Measurements from ENCODE around the gene PTN.

PTN gene

GRCh38 chr7:137316648-137317353 is 26.7 kb downstream of the PTN start:
- DNase-seq (ENCODE audit: insufficient read length) (no peak), FAIRE-seq (no peak)
- TF ChIP-seq POLR2A (IDR thresholded peaks at IDR 0.05; ENCODE audit: low read depth, low read length) (no peak), TAF1 (IDR thresholded peaks at IDR 0.05; ENCODE audit: borderline replicate concordance, low read depth, low read length) (no peak), POLR2AphosphoS5 (IDR thresholded peaks at IDR 0.05; ENCODE audit: low read depth, low read length) (no peak)

GRCh38 chr7:137313201-137313600 is 30.3 kb downstream of the PTN start:
- FAIRE-seq (no peak), DNase-seq (ENCODE audit: insufficient read length) (no peak)
- TF ChIP-seq POLR2AphosphoS5 (IDR thresholded peaks at IDR 0.05; ENCODE audit: low read depth, low read length) (no peak), POLR2A (IDR thresholded peaks at IDR 0.05; ENCODE audit: low read depth, low read length) (no peak), TAF1 (IDR thresholded peaks at IDR 0.05; ENCODE audit: borderline replicate concordance, low read depth, low read length) (no peak)

GRCh38 chr7:137306748-137307147 is 36.8 kb downstream of the PTN start:
- no peak for FAIRE-seq
- no peak for DNase-seq (ENCODE audit: insufficient read length)
- TF ChIP-seq TAF1 (IDR thresholded peaks at IDR 0.05; ENCODE audit: borderline replicate concordance, low read depth, low read length): no peak
- no peak for TF ChIP-seq POLR2A (IDR thresholded peaks at IDR 0.05; ENCODE audit: low read depth, low read length)
- TF ChIP-seq POLR2AphosphoS5 (IDR thresholded peaks at IDR 0.05; ENCODE audit: low read depth, low read length): no peak

- DNase-seq (ENCODE audit: insufficient read length) (no peak), FAIRE-seq (no peak)
- TF ChIP-seq TAF1 (IDR thresholded peaks at IDR 0.05; ENCODE audit: borderline replicate concordance, low read depth, low read length) (no peak), POLR2A (IDR thresholded peaks at IDR 0.05; ENCODE audit: low read depth, low read length) (no peak), POLR2AphosphoS5 (IDR thresholded peaks at IDR 0.05; ENCODE audit: low read depth, low read length) (no peak)
Observed at GRCh38 chr7:137305901-137306621, 37.5 kb downstream of the PTN start.

- FAIRE-seq: no peak
- no peak for DNase-seq (ENCODE audit: insufficient read length)
- no peak for TF ChIP-seq POLR2A (IDR thresholded peaks at IDR 0.05; ENCODE audit: low read depth, low read length)
- TF ChIP-seq TAF1 (IDR thresholded peaks at IDR 0.05; ENCODE audit: borderline replicate concordance, low read depth, low read length): no peak
- no peak for TF ChIP-seq POLR2AphosphoS5 (IDR thresholded peaks at IDR 0.05; ENCODE audit: low read depth, low read length)
Observed at GRCh38 chr7:137304624-137305235, 38.8 kb downstream of the PTN start.

GRCh38 chr7:137304165-137304564 is 39.4 kb downstream of the PTN start:
- FAIRE-seq (no peak), DNase-seq (ENCODE audit: insufficient read length) (no peak)
- TF ChIP-seq POLR2AphosphoS5 (IDR thresholded peaks at IDR 0.05; ENCODE audit: low read depth, low read length) (no peak), POLR2A (IDR thresholded peaks at IDR 0.05; ENCODE audit: low read depth, low read length) (no peak), TAF1 (IDR thresholded peaks at IDR 0.05; ENCODE audit: borderline replicate concordance, low read depth, low read length) (no peak)

- TF ChIP-seq POLR2AphosphoS5 (IDR thresholded peaks at IDR 0.05; ENCODE audit: low read depth, low read length): no peak
- TF ChIP-seq POLR2A (IDR thresholded peaks at IDR 0.05; ENCODE audit: low read depth, low read length): no peak
- no peak for TF ChIP-seq TAF1 (IDR thresholded peaks at IDR 0.05; ENCODE audit: borderline replicate concordance, low read depth, low read length)
- no peak for DNase-seq (ENCODE audit: insufficient read length)
- FAIRE-seq: no peak
Observed at GRCh38 chr7:137302081-137302480, 41.5 kb downstream of the PTN start.

GRCh38 chr7:137298464-137298794 is 45.1 kb downstream of the PTN start:
- no peak for FAIRE-seq
- TF ChIP-seq TAF1 (IDR thresholded peaks at IDR 0.05; ENCODE audit: borderline replicate concordance, low read depth, low read length) (no peak), POLR2A (IDR thresholded peaks at IDR 0.05; ENCODE audit: low read depth, low read length) (no peak), POLR2AphosphoS5 (IDR thresholded peaks at IDR 0.05; ENCODE audit: low read depth, low read length) (no peak)
- DNase-seq (ENCODE audit: insufficient read length): no peak

- FAIRE-seq (no peak), DNase-seq (ENCODE audit: insufficient read length) (no peak)
- TF ChIP-seq POLR2AphosphoS5 (IDR thresholded peaks at IDR 0.05; ENCODE audit: low read depth, low read length): no peak
Observed at GRCh38 chr7:137297551-137298463, 45.7 kb downstream of the PTN start.

GRCh38 chr7:137296576-137296975 is 47.0 kb downstream of the PTN start:
- no peak for FAIRE-seq
- DNase-seq (ENCODE audit: insufficient read length): no peak
- TF ChIP-seq POLR2AphosphoS5 (IDR thresholded peaks at IDR 0.05; ENCODE audit: low read depth, low read length) (no peak), TAF1 (IDR thresholded peaks at IDR 0.05; ENCODE audit: borderline replicate concordance, low read depth, low read length) (no peak), POLR2A (IDR thresholded peaks at IDR 0.05; ENCODE audit: low read depth, low read length) (no peak)

- no peak for TF ChIP-seq POLR2AphosphoS5 (IDR thresholded peaks at IDR 0.05; ENCODE audit: low read depth, low read length)
- TF ChIP-seq POLR2A (IDR thresholded peaks at IDR 0.05; ENCODE audit: low read depth, low read length): no peak
- no peak for TF ChIP-seq TAF1 (IDR thresholded peaks at IDR 0.05; ENCODE audit: borderline replicate concordance, low read depth, low read length)
- no peak for FAIRE-seq
Observed at GRCh38 chr7:137295739-137296324, 47.7 kb downstream of the PTN start.

More at GRCh38 chr7:137295739-137296324, 47.7 kb downstream of the PTN start:
- no peak for DNase-seq (ENCODE audit: insufficient read length)

Data from GM12892 (cell line).